Tibial artery (tissue), 4 donors: ENCODE measurements around the gene PPP1R27.
"Not testable (repeated sequence)": the region's sequence is repeated elsewhere in the genome, so short reads cannot be mapped to it uniquely, and the experiment has no call there.

Source experiments
- DNase-seq, 2 donors: peaks; one replicate each; pipeline ENCODE4 v3.0.0-alpha.2; 2019
- H3K27ac ChIP-seq, 2 donors: fragments of 200-600 bp; sonication (generic) in 1 of 2; 1 replicate in 1 of 2; 2 replicates in 1 of 2; pipeline ENCODE4 v1.5.1; 2018 to 2019; ENCODE audit warnings: mild to moderate bottlenecking in 1 of 2
- H3K27me3 ChIP-seq, 2 donors: fragments of 200-600 bp; sonication (generic) in 1 of 2; one replicate each; pipeline versions ENCODE4 v1.5.1 to v1.6.0; 2016 to 2019
- H3K36me3 ChIP-seq, 3 donors: fragments of 200-600 bp; sonication (generic) in 2 of 3; one replicate each; pipeline ENCODE4 v1.5.1; 2016 to 2019; ENCODE audit warnings: mild to moderate bottlenecking in 2 of 3
- H3K4me1 ChIP-seq, 4 donors: fragments of 200-600 bp; sonication (generic) in 2 of 4; 1 replicate in 3 of 4; 2 replicates in 1 of 4; pipeline ENCODE4 v1.5.1; 2016 to 2019
- H3K4me3 ChIP-seq, 2 donors: fragments of 200-600 bp; sonication (generic) in 1 of 2; 1 replicate in 1 of 2; 2 replicates in 1 of 2; pipeline ENCODE4 v1.5.1; 2018 to 2019; ENCODE audit warnings: mild to moderate bottlenecking in 2 of 2
- H3K9me3 ChIP-seq, 3 donors: fragments of 200-600 bp; sonication (generic) in 1 of 3; one replicate each; pipeline ENCODE4 v1.5.1; 2016 to 2019
- intact Hi-C: fragments of 100-400 bp; cut with DNase I; formaldehyde crosslinking; loops from one replicate; pipeline ENCODE4 v1.15.0; 2023; ENCODE audit warnings: low total_unique reads
- TF ChIP-seq, protein P1 (sequence below), 2 experiments: fragments of 200-600 bp in 1 of 2; fragments of 450-650 bp in 1 of 2; IDR thresholded peaks; one replicate each; pipeline ENCODE4 v1.5.1; 2017 to 2019; ENCODE audit warnings: antibody characterized with exemption in 2 of 2, mild to moderate bottlenecking in 1 of 2, moderate library complexity in 1 of 2

The PPP1R27 gene

DNA sequence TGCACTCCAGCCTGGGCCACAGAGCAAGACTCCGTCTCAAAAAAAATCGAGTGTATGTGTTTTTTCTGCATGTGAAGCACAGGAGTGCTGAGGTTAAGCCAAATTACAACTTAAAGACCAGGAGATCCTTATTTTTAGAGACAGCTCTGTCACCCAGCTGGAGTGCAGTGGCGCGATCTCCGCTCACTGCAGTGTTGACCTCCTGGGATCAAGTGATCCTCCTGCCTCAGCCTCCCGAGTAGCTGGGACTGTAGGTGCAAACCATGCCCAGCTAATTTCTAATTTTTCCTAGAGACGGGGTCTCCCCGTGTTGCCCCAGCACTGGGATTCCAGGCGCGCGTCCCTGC is 7.5 kb upstream of the PPP1R27 start:
- Histone ChIP-seq H3K4me3 (no peak overlapping the region), H3K4me1 (peaks cover 0 to 15% (median 0%) of the 10 kb centered on the region in 4 donors), H3K27me3 (no peaks in the 10 kb centered on the region), H3K27ac (no peak overlapping the region), H3K9me3 (no peaks in the 10 kb centered on the region), H3K36me3 (peaks cover 46 to 49% (median 48%) of the 10 kb centered on the region in 3 donors)
- intact Hi-C loops: no loop called here
- DNase-seq: no peak
- TF ChIP-seq, protein P1, sequence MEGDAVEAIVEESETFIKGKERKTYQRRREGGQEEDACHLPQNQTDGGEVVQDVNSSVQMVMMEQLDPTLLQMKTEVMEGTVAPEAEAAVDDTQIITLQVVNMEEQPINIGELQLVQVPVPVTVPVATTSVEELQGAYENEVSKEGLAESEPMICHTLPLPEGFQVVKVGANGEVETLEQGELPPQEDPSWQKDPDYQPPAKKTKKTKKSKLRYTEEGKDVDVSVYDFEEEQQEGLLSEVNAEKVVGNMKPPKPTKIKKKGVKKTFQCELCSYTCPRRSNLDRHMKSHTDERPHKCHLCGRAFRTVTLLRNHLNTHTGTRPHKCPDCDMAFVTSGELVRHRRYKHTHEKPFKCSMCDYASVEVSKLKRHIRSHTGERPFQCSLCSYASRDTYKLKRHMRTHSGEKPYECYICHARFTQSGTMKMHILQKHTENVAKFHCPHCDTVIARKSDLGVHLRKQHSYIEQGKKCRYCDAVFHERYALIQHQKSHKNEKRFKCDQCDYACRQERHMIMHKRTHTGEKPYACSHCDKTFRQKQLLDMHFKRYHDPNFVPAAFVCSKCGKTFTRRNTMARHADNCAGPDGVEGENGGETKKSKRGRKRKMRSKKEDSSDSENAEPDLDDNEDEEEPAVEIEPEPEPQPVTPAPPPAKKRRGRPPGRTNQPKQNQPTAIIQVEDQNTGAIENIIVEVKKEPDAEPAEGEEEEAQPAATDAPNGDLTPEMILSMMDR (IDR thresholded peaks at IDR 0.05): no peak

DNA sequence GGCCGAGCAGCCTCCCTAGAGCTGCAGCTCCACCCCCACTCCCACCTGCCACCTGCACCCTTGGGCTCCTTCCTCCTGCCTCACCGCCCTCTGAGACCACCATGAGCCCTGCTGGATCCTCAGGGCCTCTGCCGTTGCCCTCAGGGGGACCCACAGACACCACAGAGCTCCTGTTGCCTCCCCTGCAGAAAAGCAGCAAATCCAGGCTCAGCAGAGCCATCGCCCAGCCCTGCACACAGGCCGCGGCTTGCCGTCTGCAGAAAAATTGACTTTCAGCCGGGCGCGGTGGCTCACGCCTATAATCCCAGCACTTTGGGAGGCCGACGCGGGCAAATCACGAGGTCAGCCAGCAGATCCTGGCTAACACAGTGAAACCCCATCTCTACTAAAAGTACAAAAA is 7.0 kb upstream of the PPP1R27 start:
- Histone ChIP-seq H3K36me3 (peaks cover 41 to 44% (median 43%) of the 10 kb centered on the region in 3 donors), H3K9me3 (no peaks in the 10 kb centered on the region), H3K27ac (no peak overlapping the region), H3K27me3 (no peaks in the 10 kb centered on the region), H3K4me3 (no peak overlapping the region), H3K4me1 (peaks cover 0 to 15% (median 0%) of the 10 kb centered on the region in 4 donors)
- intact Hi-C loops: no loop called here
- TF ChIP-seq, protein P1 (IDR thresholded peaks at IDR 0.05): no peak
- no peak for DNase-seq

DNA sequence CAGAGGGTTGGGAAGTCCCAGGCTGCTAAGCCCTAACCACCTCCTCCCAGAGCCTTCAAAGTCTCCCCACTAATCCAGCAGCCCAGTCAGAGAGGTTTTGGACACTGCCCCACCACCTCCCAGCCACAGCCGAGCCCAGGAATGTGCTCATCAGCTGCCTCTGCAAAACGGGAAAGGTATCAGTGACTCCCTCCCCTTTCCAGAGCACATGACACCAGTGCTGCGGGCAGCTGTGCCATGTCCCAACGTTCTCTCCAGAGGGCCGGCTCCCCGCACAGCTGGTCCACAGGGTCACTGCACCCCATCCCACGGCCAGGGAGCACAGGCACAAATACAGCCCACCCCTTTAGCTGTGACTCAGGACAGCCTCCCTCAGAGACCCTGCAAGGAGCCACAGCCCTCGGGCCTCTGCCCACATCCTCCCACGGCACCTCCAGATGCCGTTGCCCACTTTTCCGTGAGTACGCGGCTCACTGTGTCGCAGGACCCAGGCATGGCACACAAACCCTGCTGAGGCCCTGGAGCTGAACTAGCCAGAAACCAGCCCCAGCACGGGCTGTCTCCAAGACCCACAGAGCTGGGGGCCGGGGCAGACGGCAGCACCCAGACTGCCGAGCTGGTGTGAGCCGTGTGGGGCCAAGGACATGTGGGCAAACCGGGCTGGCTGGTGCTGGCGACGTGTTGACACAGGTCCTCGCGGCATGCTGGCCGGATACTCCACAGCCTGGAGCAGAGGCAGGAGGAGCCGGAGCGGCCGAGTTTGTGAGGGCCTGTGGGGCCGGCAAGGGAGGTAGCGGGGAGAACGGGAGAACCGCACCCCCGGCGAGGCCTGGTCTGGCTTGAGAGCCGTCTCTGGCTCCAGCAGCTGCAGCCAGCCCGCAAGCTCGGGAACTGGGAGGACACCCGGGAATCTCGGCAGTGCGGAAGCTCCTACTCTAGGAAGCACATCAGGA is 6.3 kb upstream of the PPP1R27 start:
- H3K4me1 ChIP-seq: peaks cover 0 to 15% (median 0%) of the 10 kb centered on the region in 4 donors
- intact Hi-C loops: no loop called here

DNA sequence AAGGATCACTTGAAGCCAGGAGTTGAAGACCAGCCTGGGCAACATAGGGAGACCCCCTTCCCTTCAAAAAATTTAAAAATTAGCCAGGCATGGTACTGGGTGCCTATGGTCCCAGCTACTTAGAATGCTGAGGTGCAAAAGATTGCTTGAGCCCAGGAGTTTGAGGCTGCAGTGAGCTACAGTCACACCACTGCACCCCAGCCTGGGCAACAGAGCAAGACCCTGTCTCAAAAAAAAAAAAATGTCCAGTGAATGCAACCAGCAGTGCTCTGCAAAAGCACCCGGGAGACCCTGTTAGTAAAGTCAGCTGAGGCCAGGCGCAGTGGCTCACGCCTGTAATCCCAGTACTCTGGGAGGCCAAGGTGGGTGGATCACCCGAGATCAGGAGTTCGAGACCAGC is 5.2 kb upstream of the PPP1R27 start:
- H3K4me3 ChIP-seq, H3K27ac ChIP-seq, H3K27me3 ChIP-seq, DNase-seq, H3K9me3 ChIP-seq, intact Hi-C loops: not testable (repeated sequence)
- peaks cover 0 to 15% (median 0%) of the 10 kb centered on the region in 4 donors for H3K4me1 ChIP-seq
- H3K36me3 ChIP-seq: peaks cover 23 to 26% (median 25%) of the 10 kb centered on the region in 3 donors

More for the DNA sequence above, 6.3 kb upstream of the PPP1R27 start:
- no peak overlapping the region for H3K4me3 ChIP-seq
- H3K36me3 ChIP-seq: peaks cover 34 to 37% (median 36%) of the 10 kb centered on the region in 3 donors
- TF ChIP-seq, protein P1 (IDR thresholded peaks at IDR 0.05): no peak
- no peak overlapping the region for H3K27ac ChIP-seq
- H3K27me3 ChIP-seq: no peaks in the 10 kb centered on the region
- no peak for DNase-seq
- no peaks in the 10 kb centered on the region for H3K9me3 ChIP-seq

DNA sequence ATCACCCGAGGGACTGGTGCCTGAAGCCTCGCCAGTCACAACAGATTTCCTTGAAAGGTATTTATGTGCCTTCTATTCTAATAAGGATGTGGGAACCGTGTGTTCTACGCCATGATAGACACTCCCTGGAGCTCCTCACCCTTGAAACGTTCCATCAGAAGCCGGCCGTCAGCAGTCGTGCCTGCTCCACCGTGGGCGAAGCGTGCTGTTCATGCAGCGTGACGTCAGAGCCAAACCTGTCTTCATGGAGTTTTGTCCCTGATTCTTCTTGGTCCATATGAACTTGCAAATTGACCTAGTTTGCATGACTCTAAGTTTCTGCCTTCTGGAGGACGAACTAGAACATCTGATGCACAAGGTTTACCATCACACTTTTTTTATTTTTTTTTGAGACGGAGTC is 4.5 kb upstream of the PPP1R27 start:
- Histone ChIP-seq H3K4me1 (peaks cover 0 to 15% (median 0%) of the 10 kb centered on the region in 4 donors), H3K4me3 (no peak overlapping the region), H3K9me3 (no peaks in the 10 kb centered on the region), H3K27me3 (no peaks in the 10 kb centered on the region), H3K36me3 (peaks cover 16 to 19% (median 18%) of the 10 kb centered on the region in 3 donors), H3K27ac (no peak overlapping the region)
- intact Hi-C loops: no loop called here
- TF ChIP-seq, protein P1 (IDR thresholded peaks at IDR 0.05): no peak
- no peak for DNase-seq

DNA sequence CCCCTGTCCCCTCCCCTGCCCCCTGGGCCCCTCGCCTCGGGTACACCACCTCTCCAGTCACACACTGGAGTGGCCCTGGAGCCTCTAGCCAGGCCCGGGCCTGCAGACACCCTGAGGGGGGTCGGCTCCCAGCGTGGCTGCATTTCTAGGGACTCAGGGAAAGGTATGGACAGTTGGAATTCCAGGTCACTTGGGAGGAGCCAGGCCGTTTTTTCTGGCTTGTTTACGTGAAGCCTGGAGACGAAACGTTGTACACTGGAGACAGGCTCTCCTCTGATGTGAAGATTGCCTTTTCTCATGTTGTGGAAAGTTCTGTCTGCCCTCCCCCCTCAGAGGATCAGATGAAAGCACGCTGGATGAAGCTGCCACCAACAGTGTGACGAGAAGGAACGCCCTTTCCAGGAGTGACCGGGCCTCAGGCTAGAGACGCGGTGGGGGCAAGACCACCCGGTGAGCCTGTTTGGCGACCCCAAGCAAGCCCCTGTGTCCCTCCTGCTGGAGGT is 4.0 kb upstream of the PPP1R27 start:
- H3K9me3 ChIP-seq: no peaks in the 10 kb centered on the region
- TF ChIP-seq, protein P1 (IDR thresholded peaks at IDR 0.05): no peak
- H3K27me3 ChIP-seq: no peaks in the 10 kb centered on the region
- intact Hi-C loops: no loop called here
- no peak overlapping the region for H3K4me3 ChIP-seq
- H3K27ac ChIP-seq: no peak overlapping the region
- peaks cover 0 to 19% (median 2%) of the 10 kb centered on the region in 4 donors for H3K4me1 ChIP-seq
- no peak for DNase-seq
- H3K36me3 ChIP-seq: peaks cover 11 to 14% (median 13%) of the 10 kb centered on the region in 3 donors
